Medulla oblongata (tissue), 1 donor: ENCODE measurements around the gene ELAC2.
"Not testable (repeated sequence)": the region's sequence is repeated elsewhere in the genome, so short reads cannot be mapped to it uniquely, and the experiment has no call there.

Source experiments
- DNase-seq: peaks from one replicate; pipeline ENCODE4 v3.0.0-alpha.2; 2015; ENCODE audit errors: extremely low spot score

The ELAC2 gene

GRCh38 chr17:12990041-12990808 is 27.6 kb downstream of the ELAC2 start:
- no peak for DNase-seq

GRCh38 chr17:12987120-12987519 is 30.7 kb downstream of the ELAC2 start:
- no peak for DNase-seq

GRCh38 chr17:12985431-12986293 is 32.2 kb downstream of the ELAC2 start:
- no peak for DNase-seq

- peak; percentile 52 for DNase-seq
Observed at GRCh38 chr17:12983991-12984884, 33.6 kb downstream of the ELAC2 start.

GRCh38 chr17:12982224-12982623 is 35.6 kb downstream of the ELAC2 start:
- DNase-seq, result no peak

GRCh38 chr17:12979826-12980500 is 37.9 kb downstream of the ELAC2 start:
- DNase-seq, result no peak

- DNase-seq, result no peak
Observed at GRCh38 chr17:12979246-12979645, 38.6 kb downstream of the ELAC2 start.

- not testable (repeated sequence) for DNase-seq
Observed at GRCh38 chr17:12978787-12979186, 39.0 kb downstream of the ELAC2 start.

- DNase-seq, result no peak
Observed at GRCh38 chr17:12977008-12977751, 40.6 kb downstream of the ELAC2 start.

GRCh38 chr17:12974005-12974531 is 43.8 kb downstream of the ELAC2 start:
- no peak for DNase-seq

- DNase-seq, result no peak
Observed at GRCh38 chr17:12973496-12974004, 44.3 kb downstream of the ELAC2 start.

GRCh38 chr17:12967962-12968361 is 49.9 kb downstream of the ELAC2 start:
- no peak for DNase-seq

GRCh38 chr17:12966413-12966812 is 51.4 kb downstream of the ELAC2 start:
- no peak for DNase-seq

- no peak for DNase-seq
Observed at GRCh38 chr17:12965988-12966387, 51.8 kb downstream of the ELAC2 start.

GRCh38 chr17:12964840-12965239 is 53.0 kb downstream of the ELAC2 start:
- DNase-seq, result no peak

- no peak for DNase-seq
Observed at GRCh38 chr17:12964162-12964561, 53.7 kb downstream of the ELAC2 start.

GRCh38 chr17:12963505-12963904 is 54.3 kb downstream of the ELAC2 start:
- no peak for DNase-seq

GRCh38 chr17:12961655-12962054 is 56.2 kb downstream of the ELAC2 start:
- DNase-seq, result no peak

GRCh38 chr17:12959441-12959840 is 58.4 kb downstream of the ELAC2 start:
- DNase-seq, result no peak

GRCh38 chr17:12958786-12959185 is 59.0 kb downstream of the ELAC2 start:
- DNase-seq, result no peak
